Dendritic cell treated with granulocyte-macrophage colony-stimulating factor and Interleukin-4, amounts not matched to agents 40 ng/mL and 50 ng/mL, for 4 days (primary cell): Measurements from ENCODE around the gene ATF6B.
"Not testable (repeated sequence)": the region's sequence is repeated elsewhere in the genome, so short reads cannot be mapped to it uniquely, and the experiment has no call there.

Experiments used
- H3K27ac Mint-ChIP-seq: one replicate; pipeline ENCODE4 v1.8.0; 2022; ENCODE audit warnings: mild to moderate bottlenecking, mixed read lengths
- H3K27me3 Mint-ChIP-seq: one replicate; pipeline ENCODE4 v1.8.0; 2022; ENCODE audit warnings: mild to moderate bottlenecking, mixed read lengths
- H3K36me3 Mint-ChIP-seq: one replicate; pipeline ENCODE4 v1.8.0; 2022; ENCODE audit warnings: low read depth, mixed read lengths
- H3K4me1 Mint-ChIP-seq: one replicate; pipeline ENCODE4 v1.8.0; 2022; ENCODE audit warnings: low read depth, mixed read lengths
- H3K4me3 Mint-ChIP-seq: one replicate; pipeline ENCODE4 v1.8.0; 2022; ENCODE audit warnings: mild to moderate bottlenecking, moderate library complexity, mixed read lengths
- H3K9me3 Mint-ChIP-seq: one replicate; pipeline ENCODE4 v1.8.0; 2022; ENCODE audit warnings: mixed read lengths
- intact Hi-C: fragments of 100-400 bp; cut with micrococcal nuclease; formaldehyde crosslinking; loops from one replicate; pipeline ENCODE4 v1.15.0; 2022

Gene ATF6B

GRCh38 chr6:32149932-32150870, 22.2 kb upstream of the ATF6B start:
- peaks cover 48% of the 10 kb centered on the region for H3K4me1 Mint-ChIP-seq
- intact Hi-C loops = no loop called here
- no peaks in the 10 kb centered on the region for H3K36me3 Mint-ChIP-seq
- H3K27ac Mint-ChIP-seq = no peak overlapping the region
- peaks cover 91% of the 10 kb centered on the region for H3K27me3 Mint-ChIP-seq
- H3K4me3 Mint-ChIP-seq = no peak overlapping the region
- H3K9me3 Mint-ChIP-seq = no peaks in the 10 kb centered on the region

- H3K27ac Mint-ChIP-seq = peak overlapping the region; percentile 69
- H3K4me1 Mint-ChIP-seq = peaks cover 39% of the 10 kb centered on the region
- intact Hi-C loops = no loop called here
- H3K4me3 Mint-ChIP-seq = peak overlapping the region; percentile 80
- H3K27me3 Mint-ChIP-seq = peaks cover 81% of the 10 kb centered on the region
- H3K36me3 Mint-ChIP-seq = no peaks in the 10 kb centered on the region
- no peaks in the 10 kb centered on the region for H3K9me3 Mint-ChIP-seq
These were observed 21.2 kb upstream of the ATF6B start for GRCh38 chr6:32149092-32149755.

- Mint-ChIP-seq H3K9me3 (no peaks in the 10 kb centered on the region), H3K27me3 (peaks cover 76% of the 10 kb centered on the region), H3K4me1 (peaks cover 31% of the 10 kb centered on the region), H3K4me3 (peak overlapping the region; percentile 80), H3K36me3 (no peaks in the 10 kb centered on the region), H3K27ac (peak overlapping the region; percentile 69)
- intact Hi-C loops = no loop called here
These were observed 20.4 kb upstream of the ATF6B start for GRCh38 chr6:32148289-32149091.

- Mint-ChIP-seq H3K9me3 (no peaks in the 10 kb centered on the region), H3K4me1 (peaks cover 24% of the 10 kb centered on the region), H3K27ac (peak overlapping the region; percentile 69), H3K4me3 (peak overlapping the region; percentile 80), H3K27me3 (peaks cover 67% of the 10 kb centered on the region), H3K36me3 (no peaks in the 10 kb centered on the region)
- intact Hi-C loops = no loop called here
These were observed 19.5 kb upstream of the ATF6B start for GRCh38 chr6:32147401-32148132.

- peaks cover 31% of the 10 kb centered on the region for H3K4me1 Mint-ChIP-seq
- H3K27ac Mint-ChIP-seq = no peak overlapping the region
- H3K9me3 Mint-ChIP-seq = no peaks in the 10 kb centered on the region
- H3K36me3 Mint-ChIP-seq = no peaks in the 10 kb centered on the region
- intact Hi-C loops = no loop called here
- no peak overlapping the region for H3K4me3 Mint-ChIP-seq
- H3K27me3 Mint-ChIP-seq = peaks cover 63% of the 10 kb centered on the region
These were observed 18.6 kb upstream of the ATF6B start for GRCh38 chr6:32146687-32147086.

GRCh38 chr6:32146287-32146686, 18.2 kb upstream of the ATF6B start:
- H3K9me3 Mint-ChIP-seq = no peaks in the 10 kb centered on the region
- peaks cover 30% of the 10 kb centered on the region for H3K4me1 Mint-ChIP-seq
- no peak overlapping the region for H3K4me3 Mint-ChIP-seq
- no peak overlapping the region for H3K27ac Mint-ChIP-seq
- H3K27me3 Mint-ChIP-seq = peaks cover 61% of the 10 kb centered on the region
- intact Hi-C loops = no loop called here
- H3K36me3 Mint-ChIP-seq = no peaks in the 10 kb centered on the region

GRCh38 chr6:32144238-32144637, 16.2 kb upstream of the ATF6B start:
- intact Hi-C loops, H3K36me3 Mint-ChIP-seq, H3K4me3 Mint-ChIP-seq, H3K27ac Mint-ChIP-seq, H3K9me3 Mint-ChIP-seq: not testable (repeated sequence)
- Mint-ChIP-seq H3K27me3 (peaks cover 43% of the 10 kb centered on the region), H3K4me1 (peaks cover 27% of the 10 kb centered on the region)

GRCh38 chr6:32140420-32141046, 12.5 kb upstream of the ATF6B start:
- no peak overlapping the region for H3K27ac Mint-ChIP-seq
- H3K36me3 Mint-ChIP-seq = no peaks in the 10 kb centered on the region
- H3K4me1 Mint-ChIP-seq = peaks cover 10% of the 10 kb centered on the region
- H3K27me3 Mint-ChIP-seq = peaks cover 12% of the 10 kb centered on the region
- H3K9me3 Mint-ChIP-seq = no peaks in the 10 kb centered on the region
- H3K4me3 Mint-ChIP-seq = no peak overlapping the region
- intact Hi-C loops = no loop called here

- Mint-ChIP-seq H3K4me3 (no peak overlapping the region), H3K36me3 (no peaks in the 10 kb centered on the region), H3K27ac (no peak overlapping the region), H3K4me1 (peaks cover 10% of the 10 kb centered on the region), H3K9me3 (no peaks in the 10 kb centered on the region), H3K27me3 (peaks cover 17% of the 10 kb centered on the region)
- intact Hi-C loops = no loop called here
These were observed 11.5 kb upstream of the ATF6B start for GRCh38 chr6:32139590-32139989.

GRCh38 chr6:32137454-32137853, 9.4 kb upstream of the ATF6B start:
- Mint-ChIP-seq H3K27me3 (peaks cover 24% of the 10 kb centered on the region), H3K4me3 (no peak overlapping the region), H3K36me3 (no peaks in the 10 kb centered on the region), H3K4me1 (peaks cover 10% of the 10 kb centered on the region), H3K27ac (no peak overlapping the region), H3K9me3 (no peaks in the 10 kb centered on the region)
- intact Hi-C loops = no loop called here

GRCh38 chr6:32133786-32134185, 5.7 kb upstream of the ATF6B start:
- Mint-ChIP-seq H3K9me3 (no peaks in the 10 kb centered on the region), H3K4me1 (peaks cover 12% of the 10 kb centered on the region), H3K27me3 (peaks cover 18% of the 10 kb centered on the region), H3K4me3 (no peak overlapping the region), H3K36me3 (no peaks in the 10 kb centered on the region), H3K27ac (no peak overlapping the region)
- intact Hi-C loops = no loop called here

- no peak overlapping the region for H3K4me3 Mint-ChIP-seq
- peaks cover 22% of the 10 kb centered on the region for H3K4me1 Mint-ChIP-seq
- no peak overlapping the region for H3K27ac Mint-ChIP-seq
- H3K36me3 Mint-ChIP-seq = peaks cover 12% of the 10 kb centered on the region
- H3K27me3 Mint-ChIP-seq = peaks cover 18% of the 10 kb centered on the region
- intact Hi-C loops = no loop called here
- H3K9me3 Mint-ChIP-seq = no peaks in the 10 kb centered on the region
These were observed 4.1 kb upstream of the ATF6B start for GRCh38 chr6:32132110-32132509.

- no peak overlapping the region for H3K27ac Mint-ChIP-seq
These were observed 3.4 kb upstream of the ATF6B start for GRCh38 chr6:32131439-32131948.

More at GRCh38 chr6:32131439-32131948, 3.4 kb upstream of the ATF6B start:
- H3K4me1 Mint-ChIP-seq = peaks cover 29% of the 10 kb centered on the region
- peaks cover 18% of the 10 kb centered on the region for H3K36me3 Mint-ChIP-seq
- intact Hi-C loops = no loop called here
- H3K4me3 Mint-ChIP-seq = no peak overlapping the region
- peaks cover 18% of the 10 kb centered on the region for H3K27me3 Mint-ChIP-seq
- no peaks in the 10 kb centered on the region for H3K9me3 Mint-ChIP-seq
